PFSK-1 (cell line): ENCODE data around the gene TNFSF15.

Experiments used
- FOXP2 ChIP-seq: optimal IDR thresholded peaks from 2 replicates; pipeline ENCODE3; 2011; ENCODE audit warnings: borderline replicate concordance, control low read depth, inconsistent platforms; ENCODE audit not compliant: insufficient read depth; ENCODE audit errors: extremely low read length, extremely low read depth
- POLR2AphosphoS5 ChIP-seq: IDR thresholded peaks from 2 replicates; pipeline ENCODE4 v1.6.1; 2012; ENCODE audit warnings: low read depth, mild to moderate bottlenecking, control low read depth, low read length, moderate library complexity
- REST ChIP-seq, 2 experiments: IDR thresholded peaks; 2 replicates each; pipeline versions ENCODE4 v1.6.1 to v1.8.0; 2011 to 2012; ENCODE audit warnings: low read depth in 2 of 2, low read length in 2 of 2, control low read depth in 1 of 2, inconsistent platforms in 1 of 2, mild to moderate bottlenecking in 1 of 2, moderate library complexity in 1 of 2; ENCODE audit not compliant: insufficient read depth in 1 of 2
- SIN3A ChIP-seq: IDR thresholded peaks from 2 replicates; pipeline ENCODE4 v1.6.1; 2012; ENCODE audit warnings: mild to moderate bottlenecking, low read length, moderate library complexity, borderline replicate concordance; ENCODE audit not compliant: insufficient read depth
- TAF1 ChIP-seq: IDR thresholded peaks from 2 replicates; pipeline ENCODE4 v1.6.1; 2012; ENCODE audit warnings: low read length, control low read depth, borderline replicate concordance; ENCODE audit not compliant: insufficient read depth

Gene TNFSF15

GRCh38 chr9:114774524-114774923 is 31.3 kb downstream of the TNFSF15 start:
- TF ChIP-seq TAF1 (no peak), REST (IDR thresholded peaks at IDR 0.05; ENCODE audit: insufficient read depth in 1 of 2, low read depth in 2 of 2, low read length in 2 of 2) (no peak), FOXP2 (no peak), POLR2AphosphoS5 (no peak), SIN3A (no peak)

- TF ChIP-seq TAF1 (no peak), SIN3A (no peak), REST (IDR thresholded peaks at IDR 0.05; ENCODE audit: insufficient read depth in 1 of 2, low read depth in 2 of 2, low read length in 2 of 2) (no peak), FOXP2 (no peak), POLR2AphosphoS5 (no peak)
Measured at GRCh38 chr9:114771889-114772288, 34.0 kb downstream of the TNFSF15 start.

GRCh38 chr9:114770991-114771390 is 34.8 kb downstream of the TNFSF15 start:
- no peak for TF ChIP-seq FOXP2
- no peak for TF ChIP-seq REST (IDR thresholded peaks at IDR 0.05; ENCODE audit: insufficient read depth in 1 of 2, low read depth in 2 of 2, low read length in 2 of 2)

GRCh38 chr9:114769624-114770023 is 36.2 kb downstream of the TNFSF15 start:
- TF ChIP-seq POLR2AphosphoS5 (no peak), FOXP2 (no peak)

GRCh38 chr9:114763220-114763619 is 42.6 kb downstream of the TNFSF15 start:
- TF ChIP-seq SIN3A (no peak), REST (IDR thresholded peaks at IDR 0.05; ENCODE audit: insufficient read depth in 1 of 2, low read depth in 2 of 2, low read length in 2 of 2) (no peak), TAF1 (no peak), POLR2AphosphoS5 (no peak), FOXP2 (no peak)

- TF ChIP-seq SIN3A (no peak), POLR2AphosphoS5 (no peak), TAF1 (no peak), REST (IDR thresholded peaks at IDR 0.05; ENCODE audit: insufficient read depth in 1 of 2, low read depth in 2 of 2, low read length in 2 of 2) (no peak), FOXP2 (no peak)
Measured at GRCh38 chr9:114761523-114761922, 44.3 kb downstream of the TNFSF15 start.
